Fibroblast of pulmonary artery (primary cell): ENCODE results near the gene CYP2C9.
"Not testable (repeated sequence)": the region's sequence is repeated elsewhere in the genome, so short reads cannot be mapped to it uniquely, and the experiment has no call there.

Source experiments
- DNase-seq: peaks from one replicate; pipeline ENCODE4 v3.0.0-alpha.2; 2010; ENCODE audit warnings: low read depth
- H3K4me3 ChIP-seq: replicated peaks from 2 replicates; pipeline ENCODE4 v1.5.1; 2011; ENCODE audit warnings: low read depth, mild to moderate bottlenecking, control low read depth, low read length, moderate library complexity
- CTCF ChIP-seq: IDR thresholded peaks from 2 replicates; pipeline ENCODE4 v1.5.1; 2011; ENCODE audit warnings: mild to moderate bottlenecking, control low read depth, low read length, inconsistent platforms; ENCODE audit errors: missing control alignments

Gene CYP2C9

DNA sequence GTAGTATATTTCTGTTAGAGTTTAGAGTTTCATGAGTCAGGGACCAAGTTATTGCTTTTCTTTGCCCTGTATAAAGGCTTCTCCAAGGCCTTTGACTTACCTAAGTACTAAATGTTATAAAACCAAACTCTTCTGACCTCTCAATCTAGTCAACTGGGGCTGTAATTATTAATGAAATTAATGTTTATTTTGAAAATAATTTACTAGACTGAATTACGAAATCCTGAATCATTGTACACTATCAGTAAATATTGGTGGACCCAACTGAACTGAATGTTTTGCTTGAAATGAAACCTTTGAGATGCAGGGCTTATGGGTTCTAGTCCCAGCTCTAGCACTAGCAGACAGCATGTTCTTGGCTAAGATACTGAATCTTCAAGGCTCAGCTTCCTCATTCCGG lies 1.7 kb upstream of the CYP2C9 start:
- TF ChIP-seq CTCF, result no peak
- H3K4me3 ChIP-seq, result no peak overlapping the region
- DNase-seq, result no peak

DNA sequence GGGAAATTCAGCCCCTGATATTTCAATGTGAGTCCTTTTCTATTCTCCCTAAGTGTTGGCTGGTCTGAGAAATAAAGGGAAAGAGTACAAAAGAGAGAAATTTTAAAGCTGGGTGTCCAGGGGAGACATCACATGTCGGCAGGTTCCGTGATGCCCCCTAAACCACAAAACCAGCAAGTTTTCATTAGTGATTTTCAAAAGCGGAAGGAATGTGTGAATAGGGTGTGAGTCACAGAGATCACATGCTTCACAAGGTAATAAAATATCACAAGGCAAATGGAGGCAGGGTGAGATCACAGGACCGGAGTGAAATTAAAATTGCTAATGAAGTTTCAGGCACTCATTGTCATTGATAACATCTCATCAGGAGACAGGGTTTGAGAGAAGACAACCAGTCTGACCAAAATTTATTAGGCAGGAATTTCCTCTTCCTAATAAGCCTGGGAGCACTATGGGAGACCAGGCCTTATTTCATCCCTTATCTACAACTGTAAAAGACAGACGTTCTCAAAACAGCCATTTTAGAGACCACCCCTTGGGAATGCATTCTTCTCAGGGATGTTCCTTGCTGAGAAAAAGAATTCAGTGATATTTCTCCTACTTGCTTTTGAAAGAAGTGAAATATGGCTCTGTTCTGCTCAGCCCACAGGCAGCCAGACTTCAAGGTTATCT lies 5.1 kb downstream of the CYP2C9 start:
- not testable (repeated sequence) for DNase-seq, H3K4me3 ChIP-seq

DNA sequence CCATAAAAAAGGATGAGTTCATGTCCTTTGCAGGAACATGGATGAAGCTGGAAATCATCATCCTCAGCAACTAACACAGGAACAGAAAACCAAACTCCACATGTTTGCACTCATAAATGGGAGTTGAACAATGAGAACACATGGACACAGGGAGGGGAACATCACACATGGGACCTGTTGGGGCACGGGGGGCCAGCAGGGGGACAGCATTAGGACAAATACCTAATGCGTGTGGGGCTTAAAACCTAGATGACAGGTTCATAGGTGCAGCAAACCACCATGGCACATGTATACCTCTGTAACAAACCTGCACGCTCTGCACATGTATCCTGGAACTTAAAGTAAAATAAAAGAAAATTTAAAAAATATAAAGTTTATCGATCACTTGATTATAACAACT lies 7.7 kb downstream of the CYP2C9 start:
- DNase-seq, H3K4me3 ChIP-seq: not testable (repeated sequence)

DNA sequence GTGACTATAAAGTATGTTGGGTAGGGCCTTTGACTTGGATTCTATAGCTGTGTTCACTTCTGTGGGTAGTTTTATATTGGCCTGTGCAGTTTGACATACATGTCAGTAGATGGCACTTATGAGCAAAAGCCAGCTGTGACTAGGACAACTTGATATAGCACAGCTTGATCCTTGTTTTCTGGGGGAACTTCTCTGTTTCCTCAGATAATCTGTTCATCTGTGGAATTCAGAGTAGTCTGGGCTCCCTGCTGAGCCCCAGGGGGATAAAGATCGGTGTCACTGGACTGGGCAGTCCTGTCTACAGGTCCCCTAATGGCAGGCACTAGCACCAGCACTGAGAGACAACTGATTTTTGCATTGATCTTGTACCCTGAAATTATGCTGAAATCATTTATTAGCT lies 25.4 kb downstream of the CYP2C9 start:
- TF ChIP-seq CTCF, result peak; percentile 66
- no peak overlapping the region for H3K4me3 ChIP-seq
- DNase-seq, result peak; percentile 42

DNA sequence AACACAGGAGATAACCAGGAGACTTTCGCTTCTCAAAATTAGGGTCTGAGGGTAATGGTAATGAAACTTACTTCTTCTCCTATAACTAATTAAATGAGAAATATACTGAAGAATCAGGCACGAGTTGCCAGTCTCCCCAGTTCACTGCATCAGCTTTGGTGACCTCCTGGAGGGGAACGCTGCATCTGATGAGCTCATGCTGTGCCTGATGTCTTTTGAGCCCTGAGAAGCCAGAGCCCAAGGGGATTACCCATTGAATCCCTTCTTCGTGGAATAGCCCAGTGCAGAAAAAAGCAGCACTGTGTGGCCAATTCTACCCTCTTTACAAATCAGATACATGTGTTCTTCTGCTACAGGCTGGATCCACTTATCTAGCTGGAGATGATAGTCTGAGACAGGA lies 45.1 kb downstream of the CYP2C9 start:
- no peak for TF ChIP-seq CTCF

DNA sequence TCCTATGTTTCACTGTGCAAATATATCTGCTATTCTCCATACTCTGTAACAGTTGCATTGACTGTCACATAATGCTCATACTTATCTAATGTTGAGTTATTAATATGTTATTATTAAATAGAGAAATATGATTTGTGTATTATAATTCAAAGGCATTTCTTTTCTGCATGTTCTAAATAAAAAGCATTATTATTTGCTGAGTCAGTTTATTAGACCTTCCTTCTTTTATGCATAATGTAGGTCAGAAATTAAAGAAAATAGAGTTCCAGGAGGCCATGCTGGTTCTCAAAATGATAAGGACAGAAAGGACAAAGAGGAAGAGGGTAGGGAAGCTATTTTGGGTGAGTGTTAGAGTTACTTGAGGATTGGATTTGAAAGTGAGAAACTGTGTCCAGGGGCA lies 50.7 kb downstream of the CYP2C9 start:
- no peak for DNase-seq
- no peak for TF ChIP-seq CTCF
- H3K4me3 ChIP-seq, result no peak overlapping the region

More for the DNA sequence above, 45.1 kb downstream of the CYP2C9 start:
- H3K4me3 ChIP-seq, result no peak overlapping the region
- DNase-seq, result no peak

GRCh38 chr10:94991243-94991888 lies 52.9 kb downstream of the CYP2C9 start:
- TF ChIP-seq CTCF, result no peak
- no peak for DNase-seq
- no peak overlapping the region for H3K4me3 ChIP-seq

DNA sequence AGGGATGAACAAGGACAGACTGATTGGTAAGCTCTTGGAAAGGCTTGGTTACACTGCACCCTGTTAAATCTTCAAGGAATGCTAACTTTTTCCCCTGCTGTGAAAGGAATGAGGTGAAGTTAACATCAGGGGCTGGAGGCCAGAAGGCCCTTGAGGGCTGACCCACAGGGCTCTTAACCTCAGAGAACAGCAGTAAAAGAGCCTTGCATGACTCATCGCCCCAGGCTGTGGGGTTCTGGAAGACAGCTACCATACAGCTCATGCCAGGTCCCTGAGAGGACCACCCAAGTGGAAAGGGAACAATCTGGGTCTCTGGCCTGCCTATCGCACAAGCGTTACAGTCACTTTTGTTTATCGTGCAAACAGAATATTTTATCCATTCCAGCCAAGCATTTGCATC lies 54.4 kb downstream of the CYP2C9 start:
- TF ChIP-seq CTCF, result no peak
- DNase-seq, result no peak
- H3K4me3 ChIP-seq, result no peak overlapping the region
